Measurements from ENCODE around the gene ACAD10.

GRCh38 chr12:111773801-111774551 lies 88.1 kb downstream of the ACAD10 start:
- no peak for TF ChIP-seq CTCF (IDR thresholded peaks at IDR 0.05 in 8 of 11, conservative IDR thresholded peaks at IDR 0.05 in 3 of 11)
- TF ChIP-seq POLR2A (IDR thresholded peaks at IDR 0.05) = no peak
- peak in 2 of 3 donors; percentile 41 to 54 for TF ChIP-seq POLR2AphosphoS5 (IDR thresholded peaks at IDR 0.05)
